Loucy (cell line): Measurements from ENCODE around the gene TAAR8.

Source experiments
- H2AFZ ChIP-seq: fragments of 200-600 bp; sonication (generic); 2 replicates; pipeline ENCODE4 v1.6.0; 2016; ENCODE audit warnings: antibody characterized with exemption, mild to moderate bottlenecking, low read length, moderate library complexity
- H3F3A ChIP-seq: fragments of 200-600 bp; 2 replicates; pipeline ENCODE4 v1.6.0; 2016; ENCODE audit warnings: antibody characterized with exemption, low read depth, mild to moderate bottlenecking
- H3K27me3 ChIP-seq: fragments of 200-600 bp; sonication (generic); 2 replicates; pipeline ENCODE4 v1.6.1; 2014; ENCODE audit warnings: low read length, mild to moderate bottlenecking; ENCODE audit not compliant: insufficient read depth, poor library complexity, severe bottlenecking
- H3K36me3 ChIP-seq: fragments of 200-600 bp; sonication (generic); 2 replicates; pipeline ENCODE4 v1.6.1; 2016; ENCODE audit warnings: low read length; ENCODE audit not compliant: insufficient read depth
- H3K4me1 ChIP-seq: fragments of 200-600 bp; sonication (generic); 2 replicates; pipeline ENCODE4 v1.5.1; 2014; ENCODE audit warnings: low read length, mild to moderate bottlenecking; ENCODE audit not compliant: insufficient read depth, poor library complexity, severe bottlenecking
- H3K4me2 ChIP-seq: fragments of 200-600 bp; sonication (generic); 2 replicates; pipeline ENCODE4 v1.6.0; 2014; ENCODE audit warnings: antibody characterized with exemption, low read length, low read depth, mild to moderate bottlenecking; ENCODE audit not compliant: poor library complexity, severe bottlenecking
- H3K4me3 ChIP-seq: fragments of 200-600 bp; sonication (generic); 2 replicates; pipeline ENCODE4 v1.5.1; 2014; ENCODE audit warnings: low read length, mild to moderate bottlenecking, mixed read lengths; ENCODE audit not compliant: poor library complexity, severe bottlenecking
- H3K79me2 ChIP-seq: fragments of 200-600 bp; sonication (generic); 2 replicates; pipeline ENCODE4 v1.6.1; 2014; ENCODE audit warnings: low read length; ENCODE audit not compliant: insufficient read depth
- H3K9ac ChIP-seq: fragments of 200-600 bp; sonication (generic); 2 replicates; pipeline ENCODE4 v1.6.0; 2014; ENCODE audit warnings: mild to moderate bottlenecking, low read depth, low read length, moderate library complexity; ENCODE audit not compliant: poor library complexity, severe bottlenecking
- H3K9me2 ChIP-seq: fragments of 200-600 bp; sonication (generic); replicated peaks from 2 replicates; pipeline ENCODE4 v1.6.1; 2016; ENCODE audit warnings: low read depth, low read length, mixed read lengths
- H3K9me3 ChIP-seq: fragments of 200-600 bp; sonication (generic); 2 replicates; pipeline ENCODE4 v1.6.1; 2014; ENCODE audit warnings: mild to moderate bottlenecking, antibody characterized with exemption, low read length, low read depth; ENCODE audit not compliant: insufficient read depth
- H4K20me1 ChIP-seq: fragments of 200-600 bp; sonication (generic); 2 replicates; pipeline ENCODE4 v1.6.0; 2014; ENCODE audit warnings: antibody characterized with exemption, low read length, mild to moderate bottlenecking; ENCODE audit not compliant: insufficient read depth, poor library complexity, severe bottlenecking
- CTCF ChIP-seq: fragments of 200-600 bp; sonication (generic); conservative IDR thresholded peaks from 2 replicates; pipeline ENCODE4 v1.5.1; 2014; ENCODE audit warnings: mild to moderate bottlenecking, antibody characterized with exemption, low read length
- EZH2phosphoT487 ChIP-seq: fragments of 200-600 bp; IDR thresholded peaks from 2 replicates; pipeline ENCODE4 v1.6.1; 2018; ENCODE audit warnings: antibody characterized with exemption, mild to moderate bottlenecking, moderate library complexity, borderline replicate concordance

The TAAR8 gene

DNA sequence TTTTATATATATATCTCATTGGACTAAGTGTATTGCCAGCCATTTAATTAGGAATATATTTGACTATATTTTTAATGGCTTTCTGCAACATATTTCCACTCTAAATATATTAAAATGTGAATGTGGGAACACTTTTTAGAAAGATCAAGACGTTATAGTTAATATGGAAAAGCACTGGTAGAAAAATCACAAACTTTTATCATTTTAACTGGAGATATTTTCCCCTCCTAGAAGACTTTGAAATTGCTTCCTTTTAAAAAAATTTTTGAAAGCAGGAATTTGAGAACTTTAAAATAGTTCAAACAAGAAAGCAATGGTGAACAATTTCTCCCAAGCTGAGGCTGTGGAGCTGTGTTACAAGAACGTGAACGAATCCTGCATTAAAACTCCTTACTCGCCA lies 14.5 kb upstream of the TAAR8 start, which contains the start of gene TAAR9:
TAAR9 (plus strand) TSS at position 301 of the 400 bp plus-strand sequence; CDS start at position 314, 13 bp downstream.
- H3K4me3 ChIP-seq: no peak within 1 kb of the TSS
- H3K27me3 ChIP-seq: peaks cover 5% of the 10 kb centered on the region
- H3K4me2 ChIP-seq: no peak within 1 kb of the TSS
- no peak within 1 kb of the TSS for H3K9ac ChIP-seq
- no peaks in the 10 kb centered on the region for H3K9me3 ChIP-seq
- H3K79me2 ChIP-seq: no peaks in the 10 kb centered on the region
- H3K36me3 ChIP-seq: no peaks in the 10 kb centered on the region
- H4K20me1 ChIP-seq: no peaks in the 10 kb centered on the region
- H3K9me2 ChIP-seq: no peaks in the 10 kb centered on the region
- no peaks in the 10 kb centered on the region for H3F3A ChIP-seq
- no peaks in the 10 kb centered on the region for H3K4me1 ChIP-seq
- no peak within 1 kb of the TSS for H2AFZ ChIP-seq
- TF ChIP-seq EZH2phosphoT487 (no peak), CTCF (no peak)

- no peaks in the 10 kb centered on the region for H3K9me3 ChIP-seq
- peaks cover 5% of the 10 kb centered on the region for H3K27me3 ChIP-seq
- H3K9me2 ChIP-seq: no peaks in the 10 kb centered on the region
- H3F3A ChIP-seq: no peaks in the 10 kb centered on the region
- no peak overlapping the region for H3K4me2 ChIP-seq
- no peaks in the 10 kb centered on the region for H3K4me1 ChIP-seq
- no peaks in the 10 kb centered on the region for H4K20me1 ChIP-seq
- no peak overlapping the region for H3K4me3 ChIP-seq
- H2AFZ ChIP-seq: no peak overlapping the region
- no peaks in the 10 kb centered on the region for H3K79me2 ChIP-seq
- TF ChIP-seq EZH2phosphoT487 (no peak), CTCF (no peak)
- H3K9ac ChIP-seq: no peak overlapping the region
- no peaks in the 10 kb centered on the region for H3K36me3 ChIP-seq
These were observed 7.6 kb upstream of the TAAR8 start for GRCh38 chr6:132544826-132545225.

- Histone ChIP-seq H4K20me1 (no peaks in the 10 kb centered on the region), H3K9me2 (no peaks in the 10 kb centered on the region), H3K27me3 (no peaks in the 10 kb centered on the region), H3K4me1 (no peaks in the 10 kb centered on the region), H3F3A (no peaks in the 10 kb centered on the region), H2AFZ (no peak overlapping the region), H3K9me3 (no peaks in the 10 kb centered on the region), H3K36me3 (no peaks in the 10 kb centered on the region), H3K4me2 (no peak overlapping the region), H3K9ac (no peak overlapping the region), H3K4me3 (no peak overlapping the region), H3K79me2 (no peaks in the 10 kb centered on the region)
- TF ChIP-seq CTCF (no peak), EZH2phosphoT487 (no peak)
These were observed 3.6 kb upstream of the TAAR8 start for GRCh38 chr6:132548746-132549463.
